ENCODE measurements around the gene ROBO3.
A peak's percentile ranks its signal among the peaks of the same experiment; 100 is the strongest.

ROBO3 gene

DNA sequence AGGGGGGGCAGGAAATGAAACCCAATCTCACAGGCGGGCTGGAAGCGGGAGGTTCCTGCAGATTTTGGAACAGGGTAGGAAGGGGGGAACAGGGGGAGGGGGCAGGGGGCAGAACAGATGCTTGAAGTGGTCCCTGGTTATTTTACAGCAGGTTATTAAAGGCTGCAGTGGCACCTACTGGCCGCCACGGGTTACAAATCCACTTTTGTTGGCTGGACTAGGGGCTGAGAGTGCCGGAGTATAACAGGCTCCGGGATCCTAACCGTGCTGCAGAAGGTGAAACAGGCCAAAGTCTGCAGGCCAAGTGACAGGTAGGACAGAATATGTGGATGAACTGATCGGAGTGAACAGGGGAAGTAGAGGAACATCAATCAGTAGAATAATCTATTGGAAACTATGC lies 2.5 kb downstream of the ROBO3 start:
- Histone ChIP-seq H3K4me1 (ENCODE audit: control insufficient read depth, insufficient read depth, low read length, unreplicated experiment) (peaks cover 13% of the 10 kb centered on the region), H3K27ac (ENCODE audit: low read depth, low read length) (no peak overlapping the region), H3K79me2 (ENCODE audit: control insufficient read depth, insufficient read depth, low read length, unreplicated experiment) (no peaks in the 10 kb centered on the region), H3K27me3 (ENCODE audit: insufficient read depth, low read length) (peaks cover 98% of the 10 kb centered on the region), H3K4me3 (ENCODE audit: low read depth, low read length) (no peak overlapping the region), H2AFZ (ENCODE audit: low read length, unreplicated experiment) (no peak overlapping the region), H3K36me3 (ENCODE audit: insufficient read depth, low read length) (no peaks in the 10 kb centered on the region)

DNA sequence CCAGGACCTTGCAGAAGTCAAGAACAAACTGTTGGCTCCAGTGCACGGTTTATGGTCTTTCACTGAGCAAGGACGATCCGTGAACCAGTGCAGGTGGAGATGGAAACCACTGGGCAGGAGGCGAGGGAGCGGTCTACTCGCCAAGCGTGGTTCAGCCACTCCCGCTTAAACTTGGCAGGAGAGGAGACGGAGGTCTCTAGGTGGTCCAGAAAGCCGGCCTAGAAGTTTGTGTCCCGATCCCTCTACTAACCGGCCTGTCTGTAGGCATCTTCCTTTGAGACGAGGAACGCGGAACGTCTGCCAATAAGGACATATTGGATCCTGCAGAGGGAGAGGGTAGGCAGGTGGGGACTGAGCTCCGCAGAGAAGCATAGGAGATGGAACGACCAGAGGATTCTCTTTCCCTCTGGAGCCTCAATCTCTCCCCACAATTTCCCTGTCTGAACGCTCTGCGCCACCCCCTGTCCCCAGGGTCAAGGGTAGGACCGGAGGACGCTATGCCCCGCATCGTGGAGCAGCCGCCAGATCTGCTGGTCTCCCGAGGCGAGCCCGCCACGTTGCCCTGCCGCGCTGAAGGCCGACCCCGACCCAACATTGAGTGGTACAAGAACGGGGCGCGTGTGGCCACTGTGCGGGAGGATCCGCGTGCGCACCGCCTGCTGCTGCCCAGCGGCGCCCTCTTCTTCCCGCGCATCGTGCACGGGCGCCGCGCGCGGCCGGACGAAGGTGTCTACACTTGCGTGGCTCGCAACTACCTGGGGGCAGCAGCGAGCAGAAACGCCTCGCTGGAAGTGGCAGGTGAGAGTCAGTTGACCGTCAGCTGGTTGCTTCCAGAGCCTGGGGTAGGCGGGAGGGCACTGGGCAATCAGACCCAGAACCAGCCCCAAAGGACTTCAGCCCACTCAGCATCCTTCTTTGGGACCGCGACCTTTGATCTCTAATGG lies 3.4 kb downstream of the ROBO3 start:
- Histone ChIP-seq H3K4me3 (ENCODE audit: low read depth, low read length) (0 out of 2 replicates have a peak overlapping the region, but pooled peaks have one; percentile 15), H2AFZ (ENCODE audit: low read length, unreplicated experiment) (no peak overlapping the region), H3K27me3 (ENCODE audit: insufficient read depth, low read length) (peaks cover 96% of the 10 kb centered on the region)

DNA sequence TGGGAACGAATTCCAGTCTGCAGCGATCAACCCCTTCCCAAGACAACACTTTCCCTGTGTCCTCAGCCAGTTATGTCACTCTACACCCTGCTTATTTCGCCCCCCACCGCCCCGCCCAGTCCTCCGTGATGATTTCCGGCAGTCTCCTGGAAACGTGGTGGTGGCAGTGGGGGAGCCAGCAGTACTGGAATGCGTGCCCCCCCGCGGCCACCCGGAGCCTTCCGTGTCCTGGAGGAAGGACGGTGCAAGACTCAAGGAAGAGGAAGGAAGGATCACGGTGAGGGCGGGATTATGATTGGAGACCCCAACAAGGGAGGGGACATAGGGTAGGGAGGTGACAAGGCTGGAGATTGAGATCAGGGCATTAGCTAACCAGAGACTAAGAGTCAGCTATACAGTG lies 4.1 kb downstream of the ROBO3 start:
- peaks cover 13% of the 10 kb centered on the region for H3K4me1 ChIP-seq (ENCODE audit: control insufficient read depth, insufficient read depth, low read length, unreplicated experiment)
- H3K36me3 ChIP-seq (ENCODE audit: insufficient read depth, low read length) = no peaks in the 10 kb centered on the region
- no peak overlapping the region for H2AFZ ChIP-seq (ENCODE audit: low read length, unreplicated experiment)
- peaks cover 92% of the 10 kb centered on the region for H3K27me3 ChIP-seq (ENCODE audit: insufficient read depth, low read length)
- no peak overlapping the region for H3K4me3 ChIP-seq (ENCODE audit: low read depth, low read length)
- no peak overlapping the region for H3K27ac ChIP-seq (ENCODE audit: low read depth, low read length)
- no peaks in the 10 kb centered on the region for H3K79me2 ChIP-seq (ENCODE audit: control insufficient read depth, insufficient read depth, low read length, unreplicated experiment)

More for the DNA sequence above, 3.4 kb downstream of the ROBO3 start:
- no peak overlapping the region for H3K27ac ChIP-seq (ENCODE audit: low read depth, low read length)
- H3K36me3 ChIP-seq (ENCODE audit: insufficient read depth, low read length) = no peaks in the 10 kb centered on the region
- peaks cover 13% of the 10 kb centered on the region for H3K4me1 ChIP-seq (ENCODE audit: control insufficient read depth, insufficient read depth, low read length, unreplicated experiment)
- no peaks in the 10 kb centered on the region for H3K79me2 ChIP-seq (ENCODE audit: control insufficient read depth, insufficient read depth, low read length, unreplicated experiment)

DNA sequence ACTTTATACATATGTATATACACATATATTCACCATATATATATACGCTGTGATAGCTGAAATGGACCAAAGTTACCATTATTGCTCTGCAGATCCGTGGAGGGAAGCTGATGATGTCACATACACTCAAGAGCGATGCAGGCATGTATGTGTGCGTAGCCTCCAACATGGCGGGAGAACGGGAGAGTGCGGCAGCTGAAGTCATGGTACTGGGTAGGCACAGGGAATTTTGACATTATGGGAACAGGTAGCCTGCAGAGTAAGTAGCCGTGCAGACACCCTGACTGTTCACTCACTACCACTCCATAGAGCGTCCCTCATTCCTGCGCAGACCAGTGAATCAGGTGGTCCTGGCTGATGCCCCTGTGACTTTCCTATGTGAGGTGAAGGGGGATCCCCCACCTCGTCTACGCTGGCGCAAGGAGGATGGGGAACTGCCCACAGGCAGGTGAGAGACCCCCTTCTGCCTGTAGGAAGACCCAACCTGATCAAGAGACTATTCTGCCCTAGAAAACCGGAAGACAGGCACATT lies 4.7 kb downstream of the ROBO3 start:
- H3K79me2 ChIP-seq (ENCODE audit: control insufficient read depth, insufficient read depth, low read length, unreplicated experiment) = no peaks in the 10 kb centered on the region
- no peak overlapping the region for H2AFZ ChIP-seq (ENCODE audit: low read length, unreplicated experiment)
- no peak overlapping the region for H3K27ac ChIP-seq (ENCODE audit: low read depth, low read length)
- H3K36me3 ChIP-seq (ENCODE audit: insufficient read depth, low read length) = no peaks in the 10 kb centered on the region
- peaks cover 13% of the 10 kb centered on the region for H3K4me1 ChIP-seq (ENCODE audit: control insufficient read depth, insufficient read depth, low read length, unreplicated experiment)
- no peak overlapping the region for H3K4me3 ChIP-seq (ENCODE audit: low read depth, low read length)
- peaks cover 86% of the 10 kb centered on the region for H3K27me3 ChIP-seq (ENCODE audit: insufficient read depth, low read length)

DNA sequence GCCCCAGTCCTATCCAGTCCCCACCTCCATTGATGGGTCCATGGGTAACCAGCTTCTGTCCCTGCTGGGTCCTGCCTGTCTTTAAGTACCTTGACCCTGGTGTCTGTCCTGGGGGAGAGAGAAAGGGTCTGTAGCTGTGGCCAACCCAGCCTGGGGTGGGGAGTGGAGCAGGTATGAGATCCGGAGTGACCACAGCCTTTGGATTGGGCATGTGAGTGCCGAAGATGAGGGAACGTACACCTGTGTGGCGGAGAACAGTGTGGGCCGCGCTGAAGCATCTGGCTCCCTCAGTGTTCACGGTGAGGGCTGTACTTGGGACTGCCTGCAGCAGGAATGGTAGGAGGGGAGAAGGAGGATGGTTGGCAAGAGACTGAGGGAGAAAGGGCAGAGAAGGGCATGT lies 5.2 kb downstream of the ROBO3 start:
- Histone ChIP-seq H3K79me2 (ENCODE audit: control insufficient read depth, insufficient read depth, low read length, unreplicated experiment) (no peaks in the 10 kb centered on the region), H3K27me3 (ENCODE audit: insufficient read depth, low read length) (peaks cover 81% of the 10 kb centered on the region)

DNA sequence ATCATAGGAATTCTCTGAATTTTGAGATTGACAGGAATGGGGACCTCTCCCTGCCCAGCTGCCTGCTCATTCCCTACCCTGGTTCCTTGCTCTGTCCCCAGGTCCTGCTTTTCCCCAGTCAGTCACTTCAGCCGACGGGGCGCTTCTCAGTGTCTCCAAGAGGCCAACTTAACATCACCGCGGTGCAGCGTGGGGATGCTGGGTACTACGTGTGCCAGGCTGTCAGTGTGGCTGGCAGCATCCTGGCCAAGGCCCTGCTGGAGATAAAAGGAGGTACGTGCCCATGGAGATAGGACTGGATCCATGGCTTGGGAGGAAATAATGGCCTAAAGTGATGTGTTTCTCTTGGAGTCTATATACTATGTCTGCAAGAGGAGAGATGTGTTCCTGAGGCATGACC lies 7.0 kb downstream of the ROBO3 start:
- no peak overlapping the region for H2AFZ ChIP-seq (ENCODE audit: low read length, unreplicated experiment)
- H3K27ac ChIP-seq (ENCODE audit: low read depth, low read length) = no peak overlapping the region
- H3K4me3 ChIP-seq (ENCODE audit: low read depth, low read length) = no peak overlapping the region
- H3K4me1 ChIP-seq (ENCODE audit: control insufficient read depth, insufficient read depth, low read length, unreplicated experiment) = peaks cover 8% of the 10 kb centered on the region
- no peaks in the 10 kb centered on the region for H3K79me2 ChIP-seq (ENCODE audit: control insufficient read depth, insufficient read depth, low read length, unreplicated experiment)
- H3K27me3 ChIP-seq (ENCODE audit: insufficient read depth, low read length) = peaks cover 64% of the 10 kb centered on the region
- H3K36me3 ChIP-seq (ENCODE audit: insufficient read depth, low read length) = no peaks in the 10 kb centered on the region

More for the DNA sequence above, 5.2 kb downstream of the ROBO3 start:
- no peak overlapping the region for H2AFZ ChIP-seq (ENCODE audit: low read length, unreplicated experiment)
- no peaks in the 10 kb centered on the region for H3K36me3 ChIP-seq (ENCODE audit: insufficient read depth, low read length)
- peaks cover 12% of the 10 kb centered on the region for H3K4me1 ChIP-seq (ENCODE audit: control insufficient read depth, insufficient read depth, low read length, unreplicated experiment)
- no peak overlapping the region for H3K27ac ChIP-seq (ENCODE audit: low read depth, low read length)
- no peak overlapping the region for H3K4me3 ChIP-seq (ENCODE audit: low read depth, low read length)

DNA sequence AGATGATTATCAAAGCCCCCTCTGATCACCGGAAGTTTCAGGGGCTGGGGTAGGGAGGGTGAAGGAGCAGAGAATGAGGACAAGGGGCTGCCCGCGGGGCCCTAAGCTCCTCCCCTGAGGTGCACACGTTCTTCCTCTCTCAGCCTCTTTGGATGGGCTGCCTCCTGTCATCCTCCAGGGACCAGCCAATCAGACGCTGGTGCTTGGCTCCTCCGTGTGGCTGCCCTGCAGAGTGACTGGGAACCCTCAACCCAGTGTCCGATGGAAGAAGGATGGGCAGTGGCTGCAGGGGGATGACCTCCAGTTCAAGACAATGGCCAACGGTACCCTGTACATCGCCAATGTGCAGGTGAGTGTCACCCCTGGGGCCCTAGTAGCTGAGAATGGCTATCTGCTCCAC lies 7.5 kb downstream of the ROBO3 start:
- Histone ChIP-seq H3K27me3 (ENCODE audit: insufficient read depth, low read length) (peaks cover 59% of the 10 kb centered on the region), H3K27ac (ENCODE audit: low read depth, low read length) (no peak overlapping the region), H2AFZ (ENCODE audit: low read length, unreplicated experiment) (no peak overlapping the region), H3K79me2 (ENCODE audit: control insufficient read depth, insufficient read depth, low read length, unreplicated experiment) (no peaks in the 10 kb centered on the region), H3K36me3 (ENCODE audit: insufficient read depth, low read length) (no peaks in the 10 kb centered on the region), H3K4me1 (ENCODE audit: control insufficient read depth, insufficient read depth, low read length, unreplicated experiment) (peaks cover 10% of the 10 kb centered on the region), H3K4me3 (ENCODE audit: low read depth, low read length) (no peak overlapping the region)

DNA sequence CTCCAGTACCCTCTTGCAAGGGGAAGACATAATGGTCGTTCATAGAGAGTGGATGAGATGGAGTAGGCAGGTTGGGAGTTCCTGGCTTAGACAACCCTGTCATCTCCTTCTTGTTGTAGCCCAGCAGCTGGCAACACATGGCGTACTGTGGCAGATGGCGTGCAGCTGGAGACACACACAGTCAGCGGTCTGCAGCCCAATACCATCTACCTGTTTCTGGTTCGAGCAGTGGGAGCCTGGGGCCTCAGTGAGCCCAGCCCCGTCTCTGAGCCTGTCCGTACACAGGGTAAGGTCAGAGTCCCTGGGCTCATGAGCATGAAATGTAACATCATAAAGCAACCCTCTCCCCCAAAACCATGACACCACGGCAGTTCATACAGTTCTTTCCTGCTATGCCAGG lies 8.7 kb downstream of the ROBO3 start:
- Histone ChIP-seq H3K4me1 (ENCODE audit: control insufficient read depth, insufficient read depth, low read length, unreplicated experiment) (peaks cover 6% of the 10 kb centered on the region), H3K79me2 (ENCODE audit: control insufficient read depth, insufficient read depth, low read length, unreplicated experiment) (no peaks in the 10 kb centered on the region), H2AFZ (ENCODE audit: low read length, unreplicated experiment) (no peak overlapping the region), H3K4me3 (ENCODE audit: low read depth, low read length) (no peak overlapping the region), H3K27ac (ENCODE audit: low read depth, low read length) (no peak overlapping the region), H3K27me3 (ENCODE audit: insufficient read depth, low read length) (peaks cover 47% of the 10 kb centered on the region), H3K36me3 (ENCODE audit: insufficient read depth, low read length) (no peaks in the 10 kb centered on the region)

DNA sequence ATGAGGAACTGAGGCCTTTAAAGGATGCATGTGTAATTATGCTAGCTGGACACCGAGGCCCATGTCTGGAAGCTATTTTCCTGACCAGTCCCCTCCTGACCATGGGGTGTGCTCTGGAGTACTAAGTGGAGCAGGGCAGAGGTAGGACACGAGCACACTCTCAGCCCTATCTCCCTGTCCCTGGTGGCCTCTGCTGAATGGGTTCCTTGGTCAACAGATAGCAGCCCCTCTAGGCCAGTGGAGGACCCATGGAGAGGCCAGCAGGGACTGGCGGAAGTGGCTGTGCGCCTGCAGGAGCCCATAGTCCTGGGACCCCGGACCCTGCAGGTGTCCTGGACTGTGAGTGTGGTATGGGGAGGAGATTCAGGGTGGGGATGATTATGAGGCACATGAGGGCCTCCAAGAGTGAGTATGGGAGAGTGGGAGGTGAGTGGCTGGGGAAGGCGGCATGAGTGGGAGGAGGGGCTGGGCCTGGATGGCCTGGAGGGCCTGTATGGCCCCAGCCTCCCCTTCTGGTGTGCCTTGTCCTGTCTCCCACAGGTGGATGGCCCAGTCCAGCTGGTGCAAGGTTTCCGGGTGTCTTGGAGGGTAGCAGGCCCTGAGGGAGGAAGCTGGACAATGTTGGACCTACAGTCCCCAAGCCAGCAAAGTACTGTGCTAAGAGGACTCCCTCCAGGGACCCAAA lies 9.5 kb downstream of the ROBO3 start:
- Histone ChIP-seq H3K4me1 (ENCODE audit: control insufficient read depth, insufficient read depth, low read length, unreplicated experiment) (peaks cover 4% of the 10 kb centered on the region), H2AFZ (ENCODE audit: low read length, unreplicated experiment) (no peak overlapping the region), H3K79me2 (ENCODE audit: control insufficient read depth, insufficient read depth, low read length, unreplicated experiment) (no peaks in the 10 kb centered on the region), H3K27ac (ENCODE audit: low read depth, low read length) (no peak overlapping the region), H3K36me3 (ENCODE audit: insufficient read depth, low read length) (no peaks in the 10 kb centered on the region), H3K27me3 (ENCODE audit: insufficient read depth, low read length) (peaks cover 40% of the 10 kb centered on the region), H3K4me3 (ENCODE audit: low read depth, low read length) (no peak overlapping the region)

DNA sequence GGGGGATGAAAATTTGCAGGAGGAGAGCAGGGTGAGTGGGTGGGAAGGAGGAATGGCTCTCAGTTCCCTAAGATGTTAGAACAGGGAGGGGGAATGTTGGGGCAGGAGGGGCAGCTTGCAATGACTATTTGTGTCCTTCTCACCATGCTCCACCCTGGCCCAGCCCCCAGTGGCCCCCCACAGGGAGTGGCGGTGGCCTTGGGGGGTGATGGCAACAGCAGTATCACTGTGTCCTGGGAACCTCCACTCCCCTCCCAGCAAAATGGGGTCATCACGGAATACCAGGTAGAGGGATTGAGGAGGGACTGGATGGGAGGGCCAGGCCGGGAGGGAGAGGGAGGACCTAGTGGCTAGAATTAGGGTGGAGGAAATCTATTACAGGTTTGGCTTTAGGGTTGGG lies 10.2 kb downstream of the ROBO3 start:
- peaks cover 4% of the 10 kb centered on the region for H3K4me1 ChIP-seq (ENCODE audit: control insufficient read depth, insufficient read depth, low read length, unreplicated experiment)
- peak overlapping the region; percentile 35 for H2AFZ ChIP-seq (ENCODE audit: low read length, unreplicated experiment)
- no peaks in the 10 kb centered on the region for H3K36me3 ChIP-seq (ENCODE audit: insufficient read depth, low read length)
- no peak overlapping the region for H3K27ac ChIP-seq (ENCODE audit: low read depth, low read length)
- peaks cover 33% of the 10 kb centered on the region for H3K27me3 ChIP-seq (ENCODE audit: insufficient read depth, low read length)
- peak overlapping the region; percentile 79 for H3K4me3 ChIP-seq (ENCODE audit: low read depth, low read length)
- no peaks in the 10 kb centered on the region for H3K79me2 ChIP-seq (ENCODE audit: control insufficient read depth, insufficient read depth, low read length, unreplicated experiment)
